Astrocyte of the spinal cord (primary cell): ENCODE measurements around the gene ATP5PO.
"Not testable (repeated sequence)": the region's sequence is repeated elsewhere in the genome, so short reads cannot be mapped to it uniquely, and the experiment has no call there.

Experiments used
- DNase-seq: peaks from one replicate; pipeline ENCODE4 v3.0.0; 2011; ENCODE audit warnings: low read depth, low spot score
- H3K4me3 ChIP-seq: 2 replicates; pipeline ENCODE4 v1.5.1; 2011; ENCODE audit warnings: low read depth, mild to moderate bottlenecking, low read length, moderate library complexity
- CTCF ChIP-seq: IDR thresholded peaks from 2 replicates; pipeline ENCODE4 v1.5.1; 2012; ENCODE audit warnings: low read depth, mild to moderate bottlenecking, low read length, inconsistent platforms
- in situ Hi-C: cut with HindIII; loops from 2 replicates; pipeline ENCODE4 v1.10.0; 2017; ENCODE audit warnings: low sequenced_read_pairs

Gene ATP5PO

DNA sequence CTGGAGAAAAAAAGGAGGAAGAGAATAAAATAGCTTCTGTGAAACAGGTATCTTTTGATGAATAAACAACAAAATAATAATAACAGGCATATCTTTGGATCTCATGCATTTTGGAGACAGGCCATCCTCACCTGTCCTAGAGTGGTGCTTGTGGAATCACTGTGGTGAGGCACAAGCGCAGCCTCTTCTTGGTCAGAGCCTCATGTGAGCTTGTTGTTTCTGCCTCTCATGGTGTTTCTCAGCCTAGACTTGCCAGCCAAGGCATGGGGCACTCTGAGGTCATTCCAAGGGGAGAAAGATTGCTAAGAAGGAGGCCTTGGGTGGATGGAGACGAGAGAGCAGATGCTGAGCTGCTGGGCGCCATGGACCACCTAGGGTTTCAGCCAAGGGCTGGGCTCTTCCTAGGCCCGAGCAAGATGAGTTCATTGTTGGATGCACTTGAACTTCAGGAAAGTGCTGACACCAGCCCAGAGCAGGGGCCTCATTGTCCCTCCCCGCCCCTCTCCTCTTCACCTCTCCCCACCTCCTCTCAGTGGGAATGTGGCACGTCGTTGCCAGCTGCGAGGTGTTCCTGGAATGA lies 49.5 kb downstream of the ATP5PO start:
- no peak for DNase-seq
- in situ Hi-C loops, result no loop called here
- TF ChIP-seq CTCF, result no peak
- H3K4me3 ChIP-seq, result no peak overlapping the region

DNA sequence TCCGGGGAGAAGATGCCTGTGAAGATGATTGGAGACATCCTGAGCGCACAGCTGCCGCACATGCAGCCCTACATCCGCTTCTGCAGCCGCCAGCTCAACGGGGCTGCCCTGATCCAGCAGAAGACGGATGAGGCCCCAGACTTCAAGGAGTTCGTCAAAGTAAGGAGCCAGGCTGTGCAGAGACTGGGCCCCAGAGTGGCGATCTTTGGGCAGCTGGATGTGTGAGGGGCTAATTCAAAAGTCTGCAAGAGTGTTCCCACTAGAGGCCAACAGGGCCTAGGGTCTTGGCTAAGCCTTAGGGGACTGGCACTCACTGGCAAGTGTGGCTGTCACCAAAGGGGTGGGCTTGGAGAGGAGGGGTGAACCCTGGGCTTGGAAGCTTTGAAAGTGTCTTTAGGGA lies 50.4 kb downstream of the ATP5PO start:
- TF ChIP-seq CTCF, result no peak
- no peak for DNase-seq

GRCh38 chr21:33864150-33864549 lies 51.5 kb downstream of the ATP5PO start:
- in situ Hi-C loops, result no loop called here

More for the DNA sequence above, 50.4 kb downstream of the ATP5PO start:
- in situ Hi-C loops, result no loop called here
- no peak overlapping the region for H3K4me3 ChIP-seq

DNA sequence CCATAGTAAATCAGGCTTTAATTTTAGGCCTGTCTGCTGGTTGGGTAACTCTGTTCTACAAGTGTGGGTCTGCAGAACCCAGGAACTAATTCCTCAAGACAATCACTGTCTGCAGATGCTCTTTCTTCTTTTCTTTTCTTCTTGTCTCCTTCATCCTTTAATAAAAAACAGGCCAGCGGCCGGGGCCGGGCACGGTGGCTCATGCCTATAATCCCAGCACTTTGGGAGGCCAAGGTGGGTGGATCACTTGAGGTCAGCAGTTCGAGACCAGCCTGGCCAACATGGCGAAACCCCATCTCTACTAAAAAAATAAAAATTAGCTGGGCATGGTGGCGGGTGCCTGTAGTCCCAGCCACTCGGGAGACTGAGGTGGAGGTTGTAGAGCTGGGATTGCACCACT lies 52.4 kb downstream of the ATP5PO start:
- H3K4me3 ChIP-seq, in situ Hi-C loops, DNase-seq: not testable (repeated sequence)

More at GRCh38 chr21:33864150-33864549, 51.5 kb downstream of the ATP5PO start:
- no peak overlapping the region for H3K4me3 ChIP-seq
- DNase-seq, result no peak
- TF ChIP-seq CTCF, result no peak

DNA sequence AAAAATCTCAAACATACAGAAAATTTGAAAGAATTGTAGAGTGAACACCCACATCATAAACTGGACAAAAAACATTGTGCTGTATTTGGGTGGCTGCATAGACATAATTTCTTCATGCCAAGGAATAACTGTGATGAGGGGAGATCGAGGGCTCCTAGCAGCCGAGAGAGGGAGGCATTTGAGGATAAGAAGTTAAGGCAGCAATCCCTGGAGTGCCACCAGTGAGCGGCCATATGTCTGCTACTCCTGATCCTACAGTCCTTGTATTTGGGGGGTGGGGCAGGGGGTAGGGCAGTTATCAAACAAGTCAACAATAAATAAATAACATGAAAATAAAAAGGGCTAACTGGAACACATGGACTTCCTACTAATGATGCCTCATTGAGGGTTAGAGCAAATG lies 54.5 kb downstream of the ATP5PO start:
- no peak for TF ChIP-seq CTCF
- no peak overlapping the region for H3K4me3 ChIP-seq
- in situ Hi-C loops, result no loop called here
- no peak for DNase-seq

GRCh38 chr21:33860332-33860879 lies 55.2 kb downstream of the ATP5PO start:
- in situ Hi-C loops, result no loop called here
- TF ChIP-seq CTCF, result no peak
- DNase-seq, result no peak
- no peak overlapping the region for H3K4me3 ChIP-seq

DNA sequence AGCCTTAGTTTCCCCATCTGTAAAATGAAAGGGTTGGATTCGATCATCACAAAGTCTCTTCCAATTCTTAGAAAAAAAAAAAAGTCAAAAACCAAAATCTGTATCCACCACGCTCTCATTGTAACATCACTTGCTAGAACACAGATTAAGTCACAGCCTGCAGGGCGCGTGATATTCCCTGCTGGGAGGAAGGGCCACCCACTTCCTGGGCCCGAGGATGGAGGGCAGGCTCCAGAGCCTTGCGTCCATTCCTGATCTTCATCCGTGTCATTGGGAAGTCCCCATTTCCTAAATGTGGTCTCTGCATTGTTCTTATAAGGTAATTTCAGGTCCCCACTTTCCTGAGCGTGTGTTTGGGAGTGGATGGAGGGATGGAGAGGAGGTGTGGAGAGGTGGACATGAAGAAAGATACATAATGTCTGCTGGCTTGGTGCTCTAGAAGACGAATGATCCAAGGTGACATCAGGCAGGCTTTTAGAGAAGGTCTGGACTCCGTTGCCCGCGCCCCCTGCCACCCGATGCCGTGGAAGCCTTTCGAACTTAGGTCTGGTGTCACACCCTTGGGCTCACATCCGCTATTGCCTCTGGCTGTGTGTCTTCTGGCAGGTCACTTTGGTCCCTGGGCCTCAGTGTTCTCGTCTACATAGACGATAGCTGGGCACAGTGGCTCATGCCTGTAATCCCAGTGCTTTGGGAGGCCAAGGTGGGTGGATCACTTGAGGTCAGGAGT lies 56.1 kb downstream of the ATP5PO start:
- no peak overlapping the region for H3K4me3 ChIP-seq
- no peak for TF ChIP-seq CTCF
- in situ Hi-C loops, result no loop called here
- no peak for DNase-seq
